Upper lobe of left lung (tissue), 6 donors: ENCODE measurements around the gene NFRKB. TPM values are rescaled to one million over a fixed set of nuclear protein-coding genes. Genes with fewer than 3 reads are reported as not detected.
A peak's percentile ranks its signal among the peaks of the same experiment; 100 is the strongest.

ENCODE experiments used
- ATAC-seq, 2 donors: fragments of 200-7000 bp; cut with Tn5 transposase; one replicate each; pipeline ENCODE4 v1.9.1; 2022; ENCODE audit warnings: mild to moderate bottlenecking in 2 of 2, moderate library complexity in 2 of 2; ENCODE audit not compliant: low FRiP score in 2 of 2
- DNase-seq, 2 donors: peaks; one replicate each; pipeline ENCODE4 v3.0.0-alpha.2; 2019 to 2020
- H3K27ac ChIP-seq, 4 donors: fragments of 200-600 bp; sonication (generic); one replicate each; pipeline ENCODE4 v1.5.1; 2016 to 2019
- H3K27me3 ChIP-seq, 4 donors: fragments of 200-600 bp; sonication (generic); one replicate each; pipeline ENCODE4 v1.5.1; 2017 to 2019
- H3K36me3 ChIP-seq, 4 donors: fragments of 200-600 bp; sonication (generic); one replicate each; pipeline ENCODE4 v1.5.1; 2016 to 2019
- H3K4me1 ChIP-seq, 4 donors: fragments of 200-600 bp; sonication (generic); one replicate each; pipeline ENCODE4 v1.5.1; 2018 to 2019
- H3K4me3 ChIP-seq, 4 donors: fragments of 200-600 bp; sonication (generic); one replicate each; pipeline ENCODE4 v1.5.1; 2017 to 2019; ENCODE audit warnings: mild to moderate bottlenecking in 2 of 4, moderate library complexity in 1 of 4
- H3K9me3 ChIP-seq, 4 donors: fragments of 200-600 bp; sonication (generic); one replicate each; pipeline ENCODE4 v1.5.1; 2018 to 2019
- EP300 ChIP-seq, 4 donors: sonication (generic); formaldehyde crosslinking; IDR thresholded peaks; one replicate each; pipeline ENCODE4 v1.5.1; 2017; ENCODE audit warnings: antibody characterized with exemption in 4 of 4, control low read depth in 2 of 4
- POLR2A ChIP-seq, 4 donors: fragments of 450-650 bp; IDR thresholded peaks; one replicate each; pipeline ENCODE4 v1.5.1; 2016 to 2017; ENCODE audit warnings: antibody characterized with exemption in 4 of 4, mild to moderate bottlenecking in 2 of 4
- POLR2AphosphoS5 ChIP-seq, 2 donors: sonication (generic); formaldehyde crosslinking; IDR thresholded peaks; one replicate each; pipeline ENCODE4 v1.5.1; 2017; ENCODE audit warnings: antibody characterized with exemption in 2 of 2
- WGBS, 2 donors: methylation state at CpG; one replicate each; pipeline ENCODE4 v1.1.5; 2017 to 2018; 5-methylcytosine and 5-hydroxymethylcytosine counted together
- total RNA-seq, 6 donors: library from RNA; depleted of rRNA in 4 of 6; stranded (reverse); fragments of >200 nt in 4 of 6; gene quantifications; one replicate each; pipeline versions ENCODE4 v1.1.0 to v1.2.1, GENCODE V29; 2016 to 2021
- TF ChIP-seq, protein P1 (sequence below), 6 experiments: fragments of 450-650 bp in 4 of 6; fragments of 200-600 bp in 2 of 6; sonication (generic) in 2 of 6; IDR thresholded peaks; one replicate each; pipeline ENCODE4 v1.5.1; 2016 to 2019; ENCODE audit warnings: antibody characterized with exemption in 6 of 6
- donor health status: DM: no; HTN: no; CAD: no; lungs with moderate emphysema.
- donor health status: DM: no; HTN: yes; CAD: no; lungs with severe emphysema.

The NFRKB gene
- total RNA-seq, 6 donors from 2014 or later = 22.0 to 57.6 (median 28.6) TPM

DNA sequence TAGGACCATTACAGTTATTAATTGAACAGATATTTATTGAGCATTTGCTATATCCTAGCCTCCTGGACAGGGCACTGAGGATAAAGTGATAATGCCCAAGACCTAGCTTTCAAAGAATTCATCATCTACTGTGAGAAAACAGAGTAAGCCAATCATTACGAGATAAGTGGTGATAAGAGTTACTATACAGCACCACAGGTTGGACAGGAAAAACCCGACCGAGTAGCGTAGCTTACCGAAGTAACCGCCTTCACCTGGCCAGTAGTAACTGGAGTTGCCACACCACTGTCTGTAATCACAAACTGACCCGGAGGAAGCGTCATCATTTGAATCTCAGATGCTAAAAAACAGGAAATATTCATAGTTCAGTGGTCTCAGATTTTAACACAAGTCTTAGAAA is 10.0 kb upstream of the NFRKB start:
- DNase-seq = no peak
- H3K27ac ChIP-seq = no peak overlapping the region
- no peaks in the 10 kb centered on the region for H3K4me1 ChIP-seq
- peaks cover 0 to 52% (median 3%) of the 10 kb centered on the region in 4 donors for H3K36me3 ChIP-seq
- no peak for TF ChIP-seq POLR2A (IDR thresholded peaks at IDR 0.05)
- TF ChIP-seq, protein P1, sequence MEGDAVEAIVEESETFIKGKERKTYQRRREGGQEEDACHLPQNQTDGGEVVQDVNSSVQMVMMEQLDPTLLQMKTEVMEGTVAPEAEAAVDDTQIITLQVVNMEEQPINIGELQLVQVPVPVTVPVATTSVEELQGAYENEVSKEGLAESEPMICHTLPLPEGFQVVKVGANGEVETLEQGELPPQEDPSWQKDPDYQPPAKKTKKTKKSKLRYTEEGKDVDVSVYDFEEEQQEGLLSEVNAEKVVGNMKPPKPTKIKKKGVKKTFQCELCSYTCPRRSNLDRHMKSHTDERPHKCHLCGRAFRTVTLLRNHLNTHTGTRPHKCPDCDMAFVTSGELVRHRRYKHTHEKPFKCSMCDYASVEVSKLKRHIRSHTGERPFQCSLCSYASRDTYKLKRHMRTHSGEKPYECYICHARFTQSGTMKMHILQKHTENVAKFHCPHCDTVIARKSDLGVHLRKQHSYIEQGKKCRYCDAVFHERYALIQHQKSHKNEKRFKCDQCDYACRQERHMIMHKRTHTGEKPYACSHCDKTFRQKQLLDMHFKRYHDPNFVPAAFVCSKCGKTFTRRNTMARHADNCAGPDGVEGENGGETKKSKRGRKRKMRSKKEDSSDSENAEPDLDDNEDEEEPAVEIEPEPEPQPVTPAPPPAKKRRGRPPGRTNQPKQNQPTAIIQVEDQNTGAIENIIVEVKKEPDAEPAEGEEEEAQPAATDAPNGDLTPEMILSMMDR (IDR thresholded peaks at IDR 0.05) = no peak
- no peak for TF ChIP-seq EP300 (IDR thresholded peaks at IDR 0.05)
- TF ChIP-seq POLR2AphosphoS5 (IDR thresholded peaks at IDR 0.05) = no peak
- H3K27me3 ChIP-seq = no peaks in the 10 kb centered on the region
- no peaks in the 10 kb centered on the region for H3K9me3 ChIP-seq
- 94 to 97% methylated on average over 8 of the region's 8 CpGs for WGBS, 2 donors
- no peak overlapping the region for H3K4me3 ChIP-seq
- no peak for ATAC-seq

DNA sequence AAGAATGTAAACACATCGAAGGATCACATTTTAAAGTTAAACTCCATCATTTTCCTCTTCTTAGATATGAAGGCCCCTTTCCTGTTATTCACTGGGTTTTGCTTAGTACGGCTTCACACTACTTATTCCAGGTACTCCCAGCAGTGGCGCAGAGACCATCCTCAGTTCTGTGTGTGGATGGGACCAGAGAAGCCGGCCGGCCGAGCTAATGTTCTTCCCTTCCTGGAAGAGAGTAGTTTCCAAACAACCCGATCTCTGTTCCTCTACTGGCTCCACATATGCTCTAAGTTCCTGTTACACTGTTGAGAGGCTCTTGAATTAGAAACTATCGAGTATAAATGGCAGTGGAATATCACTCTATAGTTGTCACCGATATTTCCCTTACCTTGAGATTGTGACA is 684 bp upstream of the NFRKB start:
- Histone ChIP-seq H3K4me3 (peak overlapping the region in 3 of 4 donors; percentile 65 to 98 (median 75)), H3K27ac (peak overlapping the region; percentile 71 to 89 (median 86)), H3K9me3 (no peaks in the 10 kb centered on the region), H3K27me3 (no peaks in the 10 kb centered on the region), H3K4me1 (peaks cover 10 to 20% (median 15%) of the 10 kb centered on the region in 4 donors), H3K36me3 (peaks cover 4 to 17% (median 11%) of the 10 kb centered on the region in 4 donors)
- WGBS, 2 donors = 33 to 54% methylated on average over 9 of the region's 9 CpGs
- TF ChIP-seq EP300 (IDR thresholded peaks at IDR 0.05) = peak in 1 of 4 donors; percentile 13
- no peak for TF ChIP-seq POLR2A (IDR thresholded peaks at IDR 0.05)
- ATAC-seq (peak in 1 of 2 donors; percentile 49), DNase-seq (peak in 1 of 2 donors; percentile 43)

DNA sequence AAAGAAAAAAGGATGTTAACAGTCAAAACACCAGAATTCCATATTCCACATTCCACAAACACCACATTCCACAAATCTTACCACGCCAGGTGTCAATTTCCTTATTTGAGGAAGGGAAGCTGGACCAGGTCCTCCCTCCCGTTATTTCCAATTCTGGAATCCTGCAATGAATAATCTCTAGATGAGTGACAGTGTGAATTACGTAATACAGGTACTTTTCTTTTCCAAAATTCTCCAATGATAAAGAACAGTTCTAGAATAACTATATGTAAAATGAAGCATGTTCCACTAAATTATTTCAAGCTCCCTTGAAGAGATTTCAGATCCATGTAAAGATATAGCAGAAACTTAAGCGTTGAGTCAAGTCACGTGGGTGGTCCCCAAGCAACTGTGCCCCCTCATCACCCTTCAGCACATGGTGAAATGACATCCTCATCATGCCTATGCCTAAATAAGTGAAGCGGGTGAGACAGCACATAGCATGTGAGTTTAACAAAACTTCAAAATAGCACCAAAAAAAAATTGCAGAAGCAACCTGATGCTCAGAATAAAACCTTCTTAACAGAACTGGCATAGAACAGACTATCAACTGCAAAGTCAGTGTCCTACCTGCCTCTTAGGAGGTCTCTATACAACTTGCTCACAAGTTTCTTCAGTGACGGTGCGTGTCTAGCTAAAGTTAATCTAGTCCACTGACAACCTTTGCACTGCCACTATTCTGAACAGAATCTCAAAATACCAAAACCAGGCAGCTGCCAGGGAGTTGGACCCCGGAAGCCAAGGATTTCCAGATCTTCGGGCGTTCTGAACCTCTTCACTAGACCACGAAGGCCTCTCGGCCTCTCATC is 876 bp downstream of the NFRKB start:
- Histone ChIP-seq H3K9me3 (no peaks in the 10 kb centered on the region), H3K4me1 (peaks cover 10 to 20% (median 15%) of the 10 kb centered on the region in 4 donors), H3K4me3 (peak overlapping the region; percentile 65 to 98 (median 81)), H3K27me3 (no peaks in the 10 kb centered on the region), H3K36me3 (peaks cover 6 to 33% (median 12%) of the 10 kb centered on the region in 4 donors), H3K27ac (peak overlapping the region; percentile 71 to 89 (median 86))
- TF ChIP-seq POLR2AphosphoS5 (IDR thresholded peaks at IDR 0.05) = no peak
- TF ChIP-seq, protein P1 (IDR thresholded peaks at IDR 0.05) = no peak
- TF ChIP-seq POLR2A (IDR thresholded peaks at IDR 0.05) = no peak
- TF ChIP-seq EP300 (IDR thresholded peaks at IDR 0.05) = no peak
- DNase-seq (no peak), ATAC-seq (peak; percentile 5 to 14)
- WGBS, 2 donors = 19 to 45% methylated on average over 8 to 13 of the region's 13 CpGs

DNA sequence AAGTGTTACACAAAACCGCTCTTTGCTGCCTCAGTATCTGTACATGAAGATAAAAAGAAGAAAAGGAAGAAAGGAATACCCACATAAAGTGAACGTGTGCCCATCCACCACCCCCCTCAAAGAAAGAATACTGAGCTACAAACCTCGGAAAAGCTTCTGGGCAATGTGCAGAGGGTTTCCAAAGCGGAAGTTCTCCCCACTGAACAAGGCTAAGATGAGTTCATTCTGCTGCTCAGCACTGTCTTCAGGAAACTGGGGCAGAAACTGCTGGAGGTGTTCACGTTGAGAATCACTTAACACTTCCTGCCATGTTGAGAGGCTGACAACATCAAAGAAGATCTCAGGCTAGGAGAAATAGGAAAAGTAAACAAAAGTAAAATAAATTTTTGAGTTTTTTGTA is 6.9 kb downstream of the NFRKB start:
- TF ChIP-seq, protein P1 (IDR thresholded peaks at IDR 0.05) = no peak
- TF ChIP-seq EP300 (IDR thresholded peaks at IDR 0.05) = no peak
- TF ChIP-seq POLR2A (IDR thresholded peaks at IDR 0.05) = no peak
- TF ChIP-seq POLR2AphosphoS5 (IDR thresholded peaks at IDR 0.05) = no peak
- no peak for ATAC-seq
- H3K36me3 ChIP-seq = peaks cover 34 to 93% (median 70%) of the 10 kb centered on the region in 4 donors
- H3K4me1 ChIP-seq = no peaks in the 10 kb centered on the region
- no peak for DNase-seq
- H3K4me3 ChIP-seq = no peak overlapping the region
- no peaks in the 10 kb centered on the region for H3K9me3 ChIP-seq
- H3K27ac ChIP-seq = no peak overlapping the region
- no peaks in the 10 kb centered on the region for H3K27me3 ChIP-seq
- 79% methylated on average over 5 of the region's 5 CpGs for WGBS, 2 donors

DNA sequence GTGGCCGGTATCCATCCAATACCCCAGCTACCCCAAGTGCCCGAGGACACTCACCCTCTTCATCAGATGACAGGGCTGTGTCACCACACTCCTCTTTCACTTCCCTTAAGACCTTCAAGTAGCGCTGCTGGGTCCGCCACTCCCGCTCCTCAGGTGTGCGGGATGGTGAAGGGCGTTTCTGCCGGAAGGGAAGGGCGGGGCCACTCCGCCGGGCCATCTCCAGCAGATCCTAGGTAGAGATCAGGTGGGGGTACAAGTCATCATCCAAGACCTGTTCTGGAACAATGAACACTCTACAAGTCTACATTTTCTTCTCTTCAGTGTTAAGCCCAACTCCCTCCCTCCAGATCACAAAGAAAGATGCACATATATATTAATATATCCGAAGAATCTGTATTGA is 10.0 kb downstream of the NFRKB start:
- Histone ChIP-seq H3K27ac (no peak overlapping the region), H3K4me3 (no peak overlapping the region), H3K27me3 (no peaks in the 10 kb centered on the region), H3K9me3 (no peaks in the 10 kb centered on the region), H3K4me1 (no peaks in the 10 kb centered on the region), H3K36me3 (peaks cover 34 to 100% (median 90%) of the 10 kb centered on the region in 4 donors)
- TF ChIP-seq, protein P1 (IDR thresholded peaks at IDR 0.05) = no peak
- TF ChIP-seq POLR2A (IDR thresholded peaks at IDR 0.05) = no peak
- TF ChIP-seq EP300 (IDR thresholded peaks at IDR 0.05) = no peak
- no peak for TF ChIP-seq POLR2AphosphoS5 (IDR thresholded peaks at IDR 0.05)
- ATAC-seq (no peak), DNase-seq (peak in 1 of 2 donors; percentile 66)
- 96 to 98% methylated on average over 10 to 12 of the region's 12 CpGs for WGBS, 2 donors
